Activated CD4-positive, alpha-beta T cell treated with anti-CD3 and anti-CD28 coated beads, Interleukin-2, Interleukin-6, amounts not matched to agents 100 ng/mL and 50 ng/mL, durations not matched to agents 16 hours and 8 hours (primary cell): ENCODE measurements around the gene GMDS.

ENCODE experiments used
- DNase-seq: peaks from one replicate; pipeline ENCODE4 v3.0.0-alpha.2; 2020

Gene GMDS

DNA sequence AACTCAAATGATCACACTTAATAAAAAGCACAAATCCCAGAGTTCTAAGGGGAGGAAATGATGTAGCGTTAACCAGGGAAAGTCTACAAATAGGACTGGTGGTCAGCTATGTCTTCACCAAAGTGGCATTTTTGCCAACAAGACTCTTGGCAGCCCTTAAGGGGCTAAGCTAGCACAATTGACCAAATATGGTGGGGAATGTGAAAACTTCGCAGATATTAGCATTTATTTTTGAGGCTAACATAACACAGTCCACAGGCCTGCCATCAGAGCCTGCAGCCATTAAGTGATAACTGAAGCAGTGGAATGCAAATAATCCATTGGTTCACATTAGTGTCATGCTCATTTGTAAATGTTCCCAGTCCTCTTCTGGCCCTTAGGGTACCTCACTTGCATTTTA, 361.1 kb downstream of the GMDS start:
- DNase-seq = no peak

DNA sequence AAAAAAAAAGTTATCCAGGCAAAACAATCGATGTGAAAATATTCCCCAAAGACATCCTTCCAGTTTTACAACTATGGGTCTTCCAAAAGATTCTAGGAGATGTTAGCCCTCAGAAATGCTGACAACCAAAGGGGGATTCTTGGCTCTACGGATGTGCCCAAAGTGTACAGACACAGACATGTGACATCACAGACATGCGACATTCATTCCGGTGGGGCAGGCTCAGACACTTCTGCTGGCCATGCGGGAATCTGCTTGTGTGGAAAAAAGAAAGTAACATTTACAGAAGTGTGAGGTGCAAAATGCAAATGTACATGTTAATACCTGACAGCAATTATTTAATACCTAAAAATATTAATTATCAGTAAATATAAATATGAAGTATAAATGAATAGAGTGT, 367.1 kb downstream of the GMDS start:
- no peak for DNase-seq

DNA sequence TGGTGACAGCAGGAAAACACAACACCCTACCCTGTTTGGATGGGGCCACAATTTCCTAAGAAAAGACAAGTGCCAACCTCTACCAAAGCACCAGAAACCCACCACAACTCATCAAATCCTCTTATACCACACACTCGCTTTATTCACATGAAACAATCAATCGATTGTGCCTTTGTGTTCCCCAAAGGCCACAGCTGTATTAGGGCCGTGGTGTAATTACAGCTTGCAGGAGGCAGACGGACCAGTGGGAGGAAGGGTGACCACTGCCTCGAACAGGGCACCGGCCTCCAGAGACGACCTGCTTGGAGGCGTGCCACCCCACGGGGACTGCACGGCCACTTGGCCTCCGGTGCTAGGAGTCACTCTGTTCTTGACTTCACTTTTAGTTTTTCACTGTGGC, 371.6 kb downstream of the GMDS start:
- no peak for DNase-seq

DNA sequence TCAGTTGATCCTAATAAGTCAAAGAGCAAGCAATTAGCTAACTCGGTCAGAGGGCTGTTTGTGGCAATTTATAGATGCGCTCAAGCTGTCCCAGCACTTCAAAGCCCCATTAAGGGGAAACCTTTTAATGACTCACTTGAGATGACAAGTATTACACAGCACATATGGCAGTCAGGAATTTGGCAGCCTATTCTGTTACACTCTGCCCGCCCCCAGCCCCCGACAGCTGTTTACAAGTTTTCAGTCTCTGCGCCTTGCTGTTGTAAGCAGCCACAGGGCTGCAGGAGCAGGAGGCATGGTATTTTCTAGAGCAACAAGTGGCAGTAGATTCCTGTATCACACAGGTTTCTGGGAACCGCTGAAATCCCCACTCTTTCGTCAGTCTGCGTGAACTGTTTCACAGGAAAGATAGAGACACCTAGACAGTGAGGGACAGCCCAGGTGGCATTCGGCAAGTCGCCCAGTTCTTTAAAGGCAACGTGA, 372.7 kb downstream of the GMDS start:
- no peak for DNase-seq

DNA sequence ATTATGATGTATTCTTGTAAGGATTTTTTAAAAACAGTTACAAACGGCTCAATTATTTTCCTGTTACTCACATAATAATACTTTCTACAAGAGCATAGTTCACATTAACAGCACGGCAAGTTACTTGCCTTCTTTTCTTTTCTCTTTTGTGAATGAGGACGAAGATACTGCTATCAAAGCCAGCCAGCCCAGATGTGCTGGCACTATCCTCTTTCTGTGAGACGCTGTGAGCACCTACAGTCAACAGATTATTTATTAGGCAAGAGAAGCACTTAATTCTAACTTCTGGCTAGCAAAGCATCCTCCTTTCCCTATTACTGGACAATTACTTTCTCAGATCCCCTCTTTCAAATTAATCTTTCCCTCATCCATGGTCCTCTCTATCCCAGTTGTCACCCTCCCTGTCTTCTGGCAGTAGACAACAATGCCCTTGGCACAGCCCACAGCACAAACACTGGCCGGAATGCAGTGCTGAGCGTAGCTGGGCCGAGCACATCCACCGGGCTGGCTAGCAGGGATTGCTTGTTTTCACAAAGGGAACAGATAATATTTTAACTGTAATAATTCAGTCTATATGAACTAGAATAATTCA, 373.6 kb downstream of the GMDS start:
- DNase-seq = no peak

DNA sequence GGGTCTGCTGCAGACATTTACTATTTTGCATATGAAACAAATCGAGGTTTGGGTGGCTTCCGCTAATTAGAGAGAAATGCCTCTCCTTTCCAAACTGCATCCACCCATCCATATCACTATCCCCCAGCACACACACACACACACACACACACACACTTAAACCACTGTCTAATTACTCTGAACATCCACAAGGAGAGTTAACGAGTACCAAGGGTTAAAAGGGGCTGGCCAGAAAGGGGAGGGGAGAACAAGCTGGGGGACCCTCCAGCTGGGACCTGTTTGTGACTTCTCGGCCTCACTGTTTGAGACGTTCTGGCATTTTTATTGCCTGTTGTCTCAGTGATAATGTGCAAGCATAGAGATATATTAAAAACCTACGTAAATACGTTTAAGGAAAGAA, 374.5 kb downstream of the GMDS start:
- DNase-seq = no peak

DNA sequence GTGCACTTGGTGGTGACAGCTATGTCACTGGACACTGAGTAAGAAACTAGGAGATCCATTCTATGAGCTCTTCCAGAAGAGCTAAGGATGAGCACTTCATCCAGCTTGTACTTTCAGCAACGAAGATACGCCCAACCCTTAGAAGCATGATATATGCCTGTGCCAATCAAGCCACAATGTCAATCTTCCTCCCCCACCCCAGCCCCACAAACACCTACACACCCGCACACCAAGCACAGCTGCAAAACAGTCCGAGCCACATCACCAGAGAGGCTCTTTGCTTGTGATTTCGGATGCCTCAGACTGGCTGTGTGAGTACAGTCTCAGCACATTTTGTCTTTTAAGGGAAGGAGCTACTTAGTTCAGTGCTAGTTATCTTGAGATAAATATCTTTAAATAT, 375.2 kb downstream of the GMDS start:
- DNase-seq = no peak

DNA sequence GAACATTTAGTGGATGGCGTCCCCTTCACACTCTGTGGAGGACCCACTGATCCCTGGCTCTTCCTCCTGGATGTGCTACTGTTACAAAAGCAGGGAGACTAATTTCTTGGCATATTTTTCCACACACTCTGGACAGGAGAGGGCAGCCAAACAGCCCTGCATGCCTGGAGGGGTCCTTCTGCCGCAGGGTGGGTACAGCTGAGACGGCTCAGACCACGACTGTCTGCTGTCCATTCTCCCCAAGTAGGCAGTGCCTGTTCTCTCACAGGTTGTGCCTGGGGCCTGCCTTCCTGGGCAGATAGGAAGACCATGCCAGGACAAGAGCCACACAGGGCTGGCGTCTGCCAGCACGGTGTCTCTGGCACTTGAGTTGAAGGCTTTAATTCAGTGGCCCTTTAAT, 375.6 kb downstream of the GMDS start:
- DNase-seq = no peak

DNA sequence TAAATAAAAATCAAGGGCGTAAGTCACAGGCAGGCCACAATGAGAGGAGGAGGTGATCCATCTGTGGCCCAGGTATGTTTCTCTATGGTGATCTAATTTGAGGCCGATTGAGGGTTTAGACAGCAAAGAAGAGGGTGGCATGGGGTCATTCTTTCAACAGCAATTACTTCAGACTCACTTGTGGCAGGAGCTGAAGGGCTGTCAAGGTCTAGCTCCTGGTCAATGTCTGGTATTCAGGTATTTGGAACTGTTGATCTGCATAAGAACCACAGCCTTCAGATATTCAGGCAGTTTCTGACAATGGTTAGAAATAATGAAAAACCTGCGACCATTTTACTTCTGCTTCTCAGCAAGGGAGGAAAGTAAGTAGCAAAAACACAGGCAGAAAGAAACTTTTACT, 376.1 kb downstream of the GMDS start:
- DNase-seq = no peak

DNA sequence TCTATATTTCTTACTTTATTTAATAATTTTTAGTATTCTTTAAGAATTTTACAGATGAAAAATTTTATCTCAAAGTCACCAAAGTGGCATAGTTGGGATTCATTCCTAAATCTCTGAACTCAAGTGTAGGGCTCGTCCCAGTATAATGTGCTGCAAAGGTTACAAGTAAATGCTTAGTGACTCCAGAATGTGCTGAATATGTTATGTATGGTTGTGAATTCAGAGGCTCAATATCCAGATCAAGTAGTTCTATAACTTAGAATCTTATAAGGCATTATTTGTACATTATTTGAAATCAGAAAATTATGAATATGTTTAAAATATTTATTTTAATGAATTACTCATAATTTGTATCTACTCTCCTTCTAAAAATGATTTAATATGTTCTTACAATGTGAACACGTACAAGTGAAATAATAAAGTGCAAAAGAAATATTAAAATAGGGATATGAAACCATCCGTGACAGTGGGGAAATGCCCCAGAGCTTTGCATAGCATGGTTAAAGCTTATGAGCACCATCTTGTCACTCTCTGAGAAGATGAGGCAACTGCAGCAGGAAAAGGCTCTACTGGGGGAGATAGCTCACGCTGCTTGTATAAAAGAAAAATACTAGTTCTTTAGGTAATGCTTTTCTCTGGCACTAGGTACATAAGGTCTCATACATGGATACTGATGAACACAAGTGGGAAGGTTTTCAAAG, 376.7 kb downstream of the GMDS start:
- no peak for DNase-seq

DNA sequence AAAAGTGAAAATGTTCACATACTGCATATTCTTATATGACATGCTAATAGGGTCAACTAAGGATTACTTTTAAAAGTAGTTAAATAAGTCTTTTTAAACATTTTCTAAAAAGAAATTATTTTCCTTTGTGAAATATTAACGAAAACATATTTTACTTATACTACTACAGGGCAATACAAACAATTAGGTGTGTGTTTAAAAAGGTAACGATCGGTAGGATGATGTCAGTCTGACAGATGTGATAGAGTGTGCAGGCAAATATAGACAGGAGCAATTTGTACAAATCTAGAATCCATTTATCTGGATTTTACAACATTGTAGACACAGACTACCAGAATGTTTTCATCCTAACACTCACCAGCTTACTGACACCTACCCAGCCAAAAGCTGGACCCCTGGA, 378.2 kb downstream of the GMDS start:
- DNase-seq = no peak

DNA sequence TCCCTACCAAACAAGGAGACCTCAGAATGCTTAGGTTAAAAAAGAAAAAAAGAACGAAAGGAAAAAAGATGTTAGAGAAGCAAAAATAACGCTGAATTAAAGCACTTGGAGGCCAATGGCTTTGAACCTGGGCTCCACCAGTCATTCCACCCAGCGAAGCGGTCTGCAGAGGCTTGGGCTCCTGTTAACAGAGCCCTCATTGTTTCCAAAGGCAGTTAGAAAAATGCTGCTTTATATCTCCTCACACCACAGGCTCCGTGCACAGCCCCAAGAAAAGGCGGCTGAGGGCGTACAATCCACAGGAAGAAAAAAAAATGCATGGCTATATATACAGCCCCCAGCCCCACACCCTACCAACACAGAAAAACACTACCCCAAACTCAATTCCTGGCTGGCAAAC, 379.8 kb downstream of the GMDS start:
- no peak for DNase-seq

DNA sequence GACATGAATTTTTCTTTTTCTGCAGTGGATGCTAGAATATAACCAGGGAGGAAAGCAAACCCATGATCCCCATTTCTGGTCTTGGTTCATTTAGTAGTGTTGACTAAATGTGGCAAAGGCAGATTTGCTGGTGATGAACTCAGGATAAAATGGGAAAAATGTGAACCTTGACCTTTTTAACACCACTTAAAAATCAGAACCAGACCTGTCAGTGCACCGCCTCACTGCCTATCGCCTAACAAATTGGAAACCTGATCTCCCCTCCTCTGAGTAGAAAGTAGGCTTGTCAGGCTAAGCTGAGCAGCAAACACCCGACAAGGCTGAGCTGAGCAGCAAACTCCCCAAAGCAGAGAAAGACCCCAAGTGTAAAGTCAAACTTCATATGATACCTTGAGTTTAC, 380.9 kb downstream of the GMDS start:
- no peak for DNase-seq

DNA sequence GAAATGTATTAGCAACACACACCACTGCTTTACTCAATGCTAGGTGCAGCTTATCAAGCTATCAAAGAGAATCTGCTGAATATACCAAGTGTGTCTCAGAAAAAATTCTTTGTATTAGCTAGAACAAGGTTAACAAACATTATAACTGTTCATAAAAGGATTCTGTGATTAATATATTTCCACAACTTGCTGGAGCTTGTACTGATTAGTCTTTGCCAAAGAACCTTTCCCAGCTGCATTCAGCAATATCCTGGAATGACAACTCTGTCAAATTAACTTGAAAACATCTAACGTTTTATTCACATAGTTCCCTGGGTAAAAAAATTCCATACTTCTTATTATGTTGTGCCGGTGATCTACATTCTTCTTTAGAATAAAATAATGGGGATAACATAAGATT, 383.0 kb downstream of the GMDS start:
- no peak for DNase-seq

DNA sequence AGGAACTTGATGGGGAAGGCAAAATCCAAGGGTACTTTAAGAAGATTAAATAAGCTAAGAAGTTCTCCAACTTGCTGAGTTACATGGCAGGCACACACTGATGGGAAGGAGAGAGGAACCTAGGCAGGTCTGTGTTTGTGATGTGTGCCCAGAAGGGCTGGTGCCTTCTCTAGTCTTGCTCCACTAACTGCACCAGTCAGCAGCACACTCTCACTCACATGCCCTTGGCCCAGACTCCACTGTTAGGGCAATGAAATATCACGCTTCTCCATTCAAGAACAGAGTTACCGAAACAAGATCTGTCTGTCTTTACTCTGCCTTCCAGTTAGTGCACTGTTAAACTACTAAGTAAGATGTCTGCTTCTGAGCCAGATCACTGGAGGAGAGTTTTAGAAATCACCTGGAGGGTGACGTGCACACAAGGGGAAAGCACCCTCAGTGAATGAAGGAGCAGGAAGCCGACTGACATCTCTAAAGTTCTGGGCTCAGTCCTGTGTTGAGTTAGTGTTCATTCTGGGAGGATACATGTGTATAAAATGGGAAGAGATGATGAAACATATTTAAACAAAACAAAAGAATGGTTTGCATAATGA, 384.6 kb downstream of the GMDS start:
- DNase-seq = no peak

DNA sequence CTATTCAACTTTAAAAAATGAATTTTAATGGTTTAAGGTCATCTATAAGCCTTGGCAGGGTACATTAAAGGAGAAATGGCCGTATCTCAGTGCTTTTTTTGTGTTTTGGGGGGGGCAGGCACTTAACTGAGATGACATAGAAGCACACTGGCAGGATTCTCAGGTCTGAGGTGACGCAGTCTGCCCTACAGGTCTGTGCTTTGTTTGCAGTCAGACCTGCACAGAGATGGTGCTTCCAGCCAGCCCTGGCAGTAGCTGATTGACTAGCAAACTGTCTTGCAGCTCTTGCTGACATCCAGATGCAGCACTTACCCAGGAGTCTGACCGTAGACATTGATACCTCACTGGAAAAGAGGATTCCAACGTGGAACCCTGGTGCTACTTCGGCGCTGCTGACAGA, 386.5 kb downstream of the GMDS start:
- DNase-seq = no peak

DNA sequence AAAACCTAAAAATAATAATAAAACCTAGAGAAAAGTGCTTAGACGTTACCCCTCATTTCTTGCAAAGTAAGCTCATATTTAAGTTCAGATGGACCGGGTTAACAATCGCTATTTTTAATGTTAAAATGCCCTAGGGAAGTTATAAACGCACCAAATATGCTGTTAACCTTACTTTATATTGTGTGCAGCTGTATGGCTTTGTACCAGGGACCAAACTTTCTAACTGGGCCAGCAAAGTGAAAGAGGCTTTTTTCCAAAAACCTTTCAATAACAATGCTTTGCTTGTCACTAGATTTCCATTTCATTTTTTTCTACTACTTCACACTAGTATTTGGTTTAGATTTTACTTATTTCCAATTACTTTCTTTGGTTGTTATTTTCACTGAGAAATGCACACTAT, 387.2 kb downstream of the GMDS start:
- no peak for DNase-seq

DNA sequence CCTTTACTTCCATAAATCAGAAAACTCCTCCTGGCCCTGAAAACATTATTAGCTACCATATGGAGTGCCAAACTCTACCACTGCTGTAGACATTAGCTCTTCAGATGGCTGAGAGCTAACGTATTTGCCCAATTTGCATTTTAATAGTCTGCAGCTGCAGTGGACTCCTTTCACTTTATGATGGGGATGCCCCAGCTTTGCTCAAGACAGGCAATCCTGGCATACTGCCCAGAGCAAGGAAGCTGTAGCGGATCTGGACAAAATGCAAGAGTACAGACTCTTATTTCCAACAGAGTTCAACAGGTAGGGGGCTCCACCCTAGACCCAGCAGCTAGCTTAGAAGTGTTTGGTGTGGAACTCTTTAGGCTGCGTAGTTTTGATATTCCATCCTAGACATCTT, 389.0 kb downstream of the GMDS start:
- DNase-seq = no peak

DNA sequence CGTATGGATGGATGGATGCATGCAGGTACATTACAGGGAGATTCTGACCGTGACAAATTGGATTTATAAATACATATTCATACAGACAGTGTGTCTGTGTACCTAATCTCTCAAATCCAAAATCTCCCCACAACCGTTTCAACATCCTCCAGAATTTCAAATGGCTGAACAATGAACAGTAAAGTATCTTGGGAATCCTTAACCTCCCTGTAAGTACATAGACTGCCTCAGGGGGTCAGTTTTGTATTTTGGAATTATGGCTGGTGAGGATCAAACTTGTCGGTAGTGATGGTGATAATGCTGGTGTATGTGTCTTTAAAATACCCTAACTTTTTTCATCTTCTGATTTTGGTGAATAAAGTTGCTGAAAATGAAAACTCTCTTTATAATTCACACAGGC, 389.5 kb downstream of the GMDS start:
- no peak for DNase-seq

DNA sequence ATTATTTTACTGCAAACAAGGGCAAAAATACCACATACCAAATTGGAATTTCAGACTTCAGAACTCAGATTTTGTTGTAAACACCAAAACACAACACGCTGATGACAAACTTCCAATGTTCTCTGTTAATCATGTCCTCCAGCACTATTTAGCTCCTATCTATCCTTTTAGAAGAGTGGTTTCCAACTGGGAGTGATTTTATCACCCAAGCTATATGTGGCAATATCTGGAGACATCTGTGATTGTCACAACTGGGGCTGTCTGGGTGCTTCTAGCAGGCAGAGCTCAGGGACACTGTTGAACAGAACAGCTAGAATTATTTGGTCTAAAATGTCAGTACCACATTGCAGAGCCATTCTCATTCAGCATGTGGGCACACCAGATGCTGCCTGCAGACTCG, 391.1 kb downstream of the GMDS start:
- DNase-seq = no peak

DNA sequence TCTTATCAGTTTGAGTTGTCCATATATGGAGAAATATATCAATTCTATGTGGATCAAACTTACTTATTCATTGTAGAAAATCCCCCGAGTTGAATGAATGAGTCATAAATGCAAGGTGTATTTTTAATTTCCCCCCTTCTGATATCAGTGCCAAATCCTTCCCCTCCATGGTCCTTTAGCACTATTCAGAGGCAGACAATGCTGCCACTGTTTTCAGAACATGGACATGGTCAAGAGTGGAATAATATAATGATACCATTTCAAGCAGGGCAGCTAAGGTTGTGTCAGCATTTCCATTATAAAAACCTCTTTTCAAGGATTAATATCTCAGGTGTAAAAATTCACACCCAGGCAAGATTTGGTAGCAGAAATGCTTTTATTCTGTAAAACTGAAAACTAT, 391.6 kb downstream of the GMDS start:
- DNase-seq = no peak

DNA sequence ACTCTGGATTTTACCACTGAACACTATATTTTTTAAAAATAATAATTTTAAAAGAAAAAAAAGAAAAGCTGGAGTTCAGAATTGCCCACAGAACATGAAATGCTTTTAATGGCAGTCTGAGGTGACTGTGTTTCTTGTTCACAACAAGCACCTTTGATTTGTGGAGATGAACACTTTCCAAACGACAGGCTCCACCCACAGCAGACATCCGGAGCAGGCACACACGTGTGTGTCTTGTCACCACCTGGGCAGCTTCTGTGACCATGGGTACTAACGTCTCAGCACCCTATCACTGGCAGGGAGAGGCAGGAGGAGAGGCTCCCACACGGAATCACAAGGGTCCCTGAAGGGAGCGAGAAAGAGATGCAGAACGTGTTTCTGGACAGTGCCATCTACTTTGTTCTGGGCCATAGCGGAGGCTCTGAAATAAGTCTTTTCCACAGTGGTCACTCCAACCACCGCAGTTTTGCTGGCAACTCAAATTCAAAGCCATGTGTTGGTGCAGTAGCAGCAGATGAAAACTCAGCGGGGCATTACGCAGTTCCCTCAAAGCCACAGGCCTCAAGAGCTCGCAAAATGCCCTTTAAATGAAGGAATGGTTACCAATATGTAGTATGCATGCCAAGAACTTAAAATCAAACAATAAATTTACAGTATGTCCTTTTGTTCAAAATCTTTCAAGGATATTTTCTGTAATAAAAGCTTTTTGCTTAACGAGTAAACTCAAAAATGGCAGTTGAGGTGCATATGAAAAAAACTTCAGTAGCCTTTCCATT, 393.5 kb downstream of the GMDS start:
- DNase-seq = no peak

DNA sequence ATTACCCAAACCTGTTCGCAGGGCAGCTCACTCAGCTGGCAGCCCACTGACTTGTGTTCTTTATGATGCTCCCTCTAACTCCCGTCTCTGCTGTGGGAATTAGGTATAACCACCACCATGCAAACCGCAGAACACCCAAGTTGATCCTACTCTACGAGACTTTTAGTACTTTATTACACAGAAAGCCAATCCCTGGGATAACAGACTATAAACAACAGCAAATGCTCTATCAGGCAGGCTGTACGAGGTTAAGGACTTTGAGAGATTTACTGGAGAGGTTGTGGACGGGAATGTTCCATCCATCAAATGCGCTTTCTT, 394.6 kb downstream of the GMDS start:
- no peak for DNase-seq
